GM18867 (cell line): Measurements from ENCODE around the gene AP5S1.
"Not testable (repeated sequence)": the region's sequence is repeated elsewhere in the genome, so short reads cannot be mapped to it uniquely, and the experiment has no call there.

ENCODE experiments used
- ATAC-seq: cut with Tn5 transposase; IDR thresholded peaks from one replicate; pipeline ENCODE4 v1.9.1; 2021; ENCODE audit warnings: mild to moderate bottlenecking, moderate library complexity; ENCODE audit not compliant: unreplicated experiment

The AP5S1 gene

DNA sequence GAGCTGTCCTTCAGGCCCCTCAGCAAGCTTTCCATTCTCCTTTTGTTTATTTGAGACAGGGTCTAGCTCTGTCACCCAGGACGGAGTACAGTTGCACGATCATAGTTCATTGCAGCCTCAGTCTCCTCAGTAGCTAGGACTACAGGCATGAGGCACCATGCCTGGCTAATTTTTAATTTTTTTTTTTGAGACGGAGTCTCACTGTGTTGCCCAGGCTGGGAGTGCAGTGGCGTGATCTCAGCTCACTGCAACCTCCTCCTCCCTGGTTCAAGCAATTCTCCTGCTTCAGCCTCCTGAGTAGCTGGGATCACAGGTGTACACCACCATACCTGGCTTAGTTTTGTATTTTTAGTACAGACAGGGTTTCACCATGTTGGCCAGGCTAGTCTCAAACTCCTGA, 31.1 kb upstream of the AP5S1 start:
- not testable (repeated sequence) for ATAC-seq

GRCh38 chr20:3794168-3794567, 26.2 kb upstream of the AP5S1 start:
- not testable (repeated sequence) for ATAC-seq

- no peak for ATAC-seq
Measured at GRCh38 chr20:3794701-3795420, 25.5 kb upstream of the AP5S1 start.

DNA sequence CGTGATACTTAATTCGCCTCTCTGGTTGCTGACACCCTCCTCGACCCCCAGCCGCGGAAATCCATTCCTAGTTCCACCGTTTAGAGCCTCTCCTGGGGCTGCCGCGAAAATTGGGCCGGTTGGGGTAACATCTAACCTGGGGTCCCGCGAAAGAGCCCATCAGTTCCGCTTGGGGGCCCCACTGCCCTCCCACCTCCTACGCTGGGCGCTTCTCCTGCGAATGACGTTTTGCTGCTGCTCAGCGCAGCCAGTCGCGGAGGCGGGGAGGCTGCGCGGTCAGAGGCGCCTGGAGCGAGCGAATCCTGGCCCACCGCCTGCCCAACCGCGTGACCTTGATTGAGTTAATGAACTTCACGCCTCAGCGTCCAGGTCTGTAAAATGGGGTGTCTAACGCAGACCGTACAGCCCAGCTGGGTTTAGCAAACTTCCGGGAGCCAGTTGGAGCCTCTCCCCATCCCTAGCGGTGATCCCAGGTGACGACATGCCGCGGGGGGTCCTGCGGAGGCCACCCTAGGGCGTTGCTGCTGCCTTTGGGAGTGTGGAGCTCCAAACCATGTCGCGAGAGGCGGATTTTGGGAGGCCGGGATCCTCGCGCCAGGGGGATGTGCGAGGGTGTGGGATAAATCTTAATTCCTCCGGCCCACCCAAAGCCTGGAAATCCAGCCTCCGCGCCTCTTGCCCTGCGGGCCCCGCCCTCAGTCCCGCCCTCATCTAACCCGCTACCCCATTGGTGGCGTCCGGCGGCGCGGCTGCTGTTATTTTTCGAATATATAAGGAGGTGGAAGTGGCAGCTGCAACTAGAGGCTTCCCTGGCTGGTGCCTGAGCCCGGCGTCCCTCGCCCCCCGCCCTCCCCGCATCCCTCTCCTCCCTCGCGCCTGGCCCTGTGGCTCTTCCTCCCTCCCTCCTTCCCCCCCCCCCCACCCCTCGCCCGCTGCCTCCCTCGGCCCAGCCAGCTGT, 24.6 kb upstream of the AP5S1 start, which contains the start of gene CDC25B:
Gene CDC25B, plus strand, starts transcription at position 800 of the 958 bp plus-strand sequence. CDS start 222 bp downstream, outside the sequence.
- peak; percentile 68 for ATAC-seq

- ATAC-seq, result peak; percentile 4
Measured at GRCh38 chr20:3796477-3797225, 23.7 kb upstream of the AP5S1 start.

GRCh38 chr20:3797226-3797545, 23.2 kb upstream of the AP5S1 start:
- ATAC-seq, result no peak

DNA sequence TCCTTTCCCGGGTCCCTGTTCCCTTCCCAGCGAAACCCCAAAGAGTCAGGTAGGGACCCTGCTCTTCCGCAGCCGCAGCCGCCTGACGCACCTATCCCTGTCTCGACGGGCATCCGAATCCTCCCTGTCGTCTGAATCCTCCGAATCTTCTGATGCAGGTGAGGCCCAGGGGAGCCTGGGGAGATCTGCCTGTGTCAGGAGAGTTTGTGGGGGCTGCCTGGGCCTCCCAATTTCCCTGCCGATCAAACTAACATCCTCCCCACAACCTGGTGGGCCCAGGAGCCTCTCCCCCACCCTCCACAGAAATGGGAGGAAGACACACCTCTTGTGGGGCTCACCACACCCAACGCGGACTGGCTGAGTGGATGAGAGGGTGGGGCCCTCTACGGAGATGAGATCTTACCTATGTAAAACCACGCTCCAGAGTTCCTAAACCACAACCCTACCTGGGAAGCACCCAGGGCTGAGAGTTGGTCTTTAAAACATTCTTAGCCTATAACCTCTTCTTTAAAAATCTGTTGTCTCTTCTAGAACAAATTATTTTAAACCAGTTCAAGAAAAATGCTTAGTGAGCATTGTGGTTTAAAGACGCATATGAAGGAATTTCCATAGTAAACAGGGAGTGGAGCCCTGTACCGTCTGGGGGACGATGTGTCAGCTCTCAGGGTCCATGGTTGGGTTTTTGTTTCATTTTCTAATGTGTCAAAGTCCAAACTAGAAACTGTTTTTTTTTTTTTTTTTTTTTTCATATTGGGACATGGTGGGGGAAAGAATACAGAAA, 22.6 kb upstream of the AP5S1 start:
- ATAC-seq, result no peak

DNA sequence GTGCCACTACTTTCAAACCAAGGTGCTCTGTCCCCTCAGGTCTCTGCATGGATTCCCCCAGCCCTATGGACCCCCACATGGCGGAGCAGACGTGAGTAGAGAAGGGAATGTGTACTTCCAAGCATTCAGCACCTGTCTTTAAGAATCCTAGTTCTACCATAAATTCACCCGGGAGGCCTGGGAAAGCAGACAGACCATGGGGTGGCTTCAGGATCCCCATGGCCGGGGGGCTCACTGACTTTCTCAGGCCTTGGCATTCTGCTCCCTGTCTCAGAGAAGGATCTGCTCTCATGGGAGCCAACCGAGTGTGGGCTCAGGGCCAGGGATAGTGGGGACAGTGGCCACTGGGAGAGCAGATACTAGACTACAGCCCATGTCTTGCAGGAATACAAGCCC, 22.0 kb upstream of the AP5S1 start:
- no peak for ATAC-seq

- no peak for ATAC-seq
Measured at GRCh38 chr20:3798908-3799248, 21.5 kb upstream of the AP5S1 start.

DNA sequence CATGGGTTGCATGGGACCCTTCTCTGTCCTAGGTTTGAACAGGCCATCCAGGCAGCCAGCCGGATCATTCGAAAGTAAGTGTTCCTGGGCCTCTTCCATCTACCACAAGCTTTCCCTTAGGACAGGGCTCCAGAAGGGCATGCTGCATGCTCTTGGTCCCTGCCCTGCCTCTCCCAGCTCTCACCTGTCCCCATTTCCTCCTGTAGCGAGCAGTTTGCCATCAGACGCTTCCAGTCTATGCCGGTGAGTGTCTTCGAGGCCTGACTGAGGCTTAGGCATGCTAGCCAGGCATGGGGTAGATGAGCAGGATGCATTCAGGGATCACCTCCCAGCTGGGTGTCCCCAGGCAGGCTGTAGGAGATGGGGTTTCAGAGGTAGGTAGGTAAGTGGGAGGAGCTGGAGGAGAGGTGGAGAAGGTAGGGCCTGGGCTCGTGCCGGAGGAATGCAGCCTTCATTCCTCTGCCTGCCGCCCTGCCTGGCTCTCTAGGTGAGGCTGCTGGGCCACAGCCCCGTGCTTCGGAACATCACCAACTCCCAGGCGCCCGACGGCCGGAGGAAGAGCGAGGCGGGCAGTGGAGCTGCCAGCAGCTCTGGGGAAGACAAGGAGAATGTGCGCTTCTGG, 20.0 kb upstream of the AP5S1 start:
- ATAC-seq, result no peak

DNA sequence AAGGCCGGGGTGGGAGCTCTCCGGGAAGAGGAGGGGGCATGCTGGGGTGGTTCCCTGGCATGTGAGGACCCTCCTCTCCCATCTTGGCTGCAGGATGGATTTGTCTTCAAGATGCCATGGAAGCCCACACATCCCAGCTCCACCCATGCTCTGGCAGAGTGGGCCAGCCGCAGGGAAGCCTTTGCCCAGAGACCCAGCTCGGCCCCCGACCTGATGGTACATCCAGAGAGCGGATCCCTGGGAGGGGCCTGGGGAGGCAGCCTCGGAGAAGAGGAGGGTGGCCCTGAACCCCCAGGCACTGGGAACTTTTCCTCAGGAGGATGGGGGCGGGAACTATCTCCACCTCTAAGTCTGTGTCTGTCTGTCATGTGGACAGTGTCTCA, 19.5 kb upstream of the AP5S1 start:
- ATAC-seq, result no peak

DNA sequence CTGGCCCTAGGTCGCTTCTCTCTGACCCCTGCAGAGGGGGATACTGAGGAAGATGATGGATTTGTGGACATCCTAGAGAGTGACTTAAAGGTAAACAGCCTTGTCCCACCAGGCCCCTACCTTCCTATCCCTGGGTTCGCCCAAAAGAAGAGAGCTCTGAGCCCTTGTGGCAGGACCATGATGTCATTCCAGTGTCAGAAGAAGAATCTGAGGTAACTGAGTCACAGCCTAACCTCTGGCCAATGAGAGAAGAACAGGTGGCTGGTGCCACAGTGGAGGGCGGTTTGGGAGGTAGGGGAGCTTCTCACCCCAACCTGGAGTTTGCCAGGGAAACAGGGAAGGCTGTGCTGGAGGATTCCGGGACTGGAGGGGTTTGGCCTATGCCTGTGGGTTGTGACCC, 19.0 kb upstream of the AP5S1 start:
- ATAC-seq, result no peak

- no peak for ATAC-seq
Measured at GRCh38 chr20:3801846-3802245, 18.5 kb upstream of the AP5S1 start.

GRCh38 chr20:3802524-3803239, 17.7 kb upstream of the AP5S1 start:
- no peak for ATAC-seq

GRCh38 chr20:3803289-3803688, 17.1 kb upstream of the AP5S1 start:
- ATAC-seq, result no peak

GRCh38 chr20:3803854-3804253, 16.5 kb upstream of the AP5S1 start:
- ATAC-seq, result no peak

GRCh38 chr20:3804254-3804751, 16.0 kb upstream of the AP5S1 start:
- ATAC-seq, result no peak

DNA sequence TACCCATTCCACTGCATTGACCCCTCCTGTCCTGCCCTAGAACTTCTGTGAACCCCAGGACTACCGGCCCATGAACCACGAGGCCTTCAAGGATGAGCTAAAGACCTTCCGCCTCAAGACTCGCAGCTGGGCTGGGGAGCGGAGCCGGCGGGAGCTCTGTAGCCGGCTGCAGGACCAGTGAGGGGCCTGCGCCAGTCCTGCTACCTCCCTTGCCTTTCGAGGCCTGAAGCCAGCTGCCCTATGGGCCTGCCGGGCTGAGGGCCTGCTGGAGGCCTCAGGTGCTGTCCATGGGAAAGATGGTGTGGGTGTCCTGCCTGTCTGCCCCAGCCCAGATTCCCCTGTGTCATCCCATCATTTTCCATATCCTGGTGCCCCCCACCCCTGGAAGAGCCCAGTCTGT, 15.6 kb upstream of the AP5S1 start:
- ATAC-seq, result no peak

- ATAC-seq, result no peak
Measured at GRCh38 chr20:3808544-3808943, 11.8 kb upstream of the AP5S1 start.
